ENCODE results near the gene TENM3. TPM values are rescaled to one million over a fixed set of nuclear protein-coding genes. Genes with fewer than 3 reads are reported as not detected.

TENM3 gene
- total and polyA plus RNA-seq, 10 of the 15 experiments (the other 5 are each of a cell fraction or from before 2014, with no cell fraction given) = 0.01 to 1.7 (median 0.08) TPM; not detected in 2

- RAD21 ChIA-PET (ENCODE audit: unreplicated experiment) = no interaction called here
- Histone ChIP-seq H3K9me3 (replicated peaks; ENCODE audit: control insufficient read depth, insufficient read depth, low read length) (no peaks in the 10 kb centered on the region), H3K27ac (ENCODE audit: control insufficient read depth, insufficient read depth) (no peak overlapping the region), H3K4me3 (no peak overlapping the region), H3K4me1 (ENCODE audit: control insufficient read depth, insufficient read depth, low read length) (no peaks in the 10 kb centered on the region), H3K79me2 (ENCODE audit: control insufficient read depth, insufficient read depth, low read length) (no peaks in the 10 kb centered on the region), H4K20me1 (ENCODE audit: control insufficient read depth, insufficient read depth) (no peaks in the 10 kb centered on the region), H2AFZ (ENCODE audit: control insufficient read depth, low read depth, low read length) (no peak overlapping the region), H3K27me3 (replicated peaks in 1 of 2; ENCODE audit: control insufficient read depth in 2 of 2, insufficient read depth in 2 of 2, low read length in 1 of 2) (no peaks in the 10 kb centered on the region; a peak in 1 of 4 replicates), H3K4me2 (ENCODE audit: control insufficient read depth, insufficient read depth) (no peak overlapping the region), H3K36me3 (ENCODE audit: control insufficient read depth in 2 of 2, insufficient read depth in 2 of 2, low read length in 1 of 2) (no peaks in the 10 kb centered on the region), H3K9ac (ENCODE audit: control insufficient read depth, insufficient read depth, low read length) (no peak overlapping the region)
- DNase-seq (ENCODE audit: low read depth, low spot score) (no peak), FAIRE-seq (no peak), ATAC-seq (no peak)
- intact Hi-C loops (cut with micrococcal nuclease; ENCODE audit: unreplicated experiment) = no loop called here
- POLR2A ChIA-PET = no interaction called here
- in situ Hi-C loops (cut with MboI) = no loop called here
- BruUV-seq (replicated peaks) = no TSS peak
- TF ChIP-seq PRDM15 (CRISPR knock-in tag; IDR thresholded peaks at IDR 0.05) (no peak), TARDBP (IDR thresholded peaks at IDR 0.05; ENCODE audit: borderline replicate concordance) (no peak), WRNIP1 (IDR thresholded peaks at IDR 0.05; ENCODE audit: borderline replicate concordance, low read depth, low read length) (no peak), HDAC6 (IDR thresholded peaks at IDR 0.05; ENCODE audit: unreplicated experiment) (no peak)
- SMC1A ChIA-PET (ENCODE audit: uncharacterized antibody, unreplicated experiment) = interaction anchor here (1.2 kb wide), 1 partner anchor 10 kb away, joined by 3 read pairs; no protein-coding TSS in a partner anchor
- CTCF ChIA-PET = no interaction called here
- 62% methylated on average over 7 of the region's 7 CpGs for WGBS (ENCODE audit: insufficient coverage, insufficient replicate concordance, low lambda C conversion rate, missing lambda C conversion rate)
Measured at GRCh38 chr4:182655340-182655739, 412.1 kb downstream of the TENM3 start.

Data from GM12878 (cell line).